HG02571 (cell line): ENCODE measurements around the gene TNFRSF6B.

Experiments
- ATAC-seq: cut with Tn5 transposase; IDR thresholded peaks from one replicate; pipeline ENCODE4 v1.9.1; 2021; ENCODE audit warnings: mild to moderate bottlenecking, moderate library complexity; ENCODE audit not compliant: unreplicated experiment

Gene TNFRSF6B

DNA sequence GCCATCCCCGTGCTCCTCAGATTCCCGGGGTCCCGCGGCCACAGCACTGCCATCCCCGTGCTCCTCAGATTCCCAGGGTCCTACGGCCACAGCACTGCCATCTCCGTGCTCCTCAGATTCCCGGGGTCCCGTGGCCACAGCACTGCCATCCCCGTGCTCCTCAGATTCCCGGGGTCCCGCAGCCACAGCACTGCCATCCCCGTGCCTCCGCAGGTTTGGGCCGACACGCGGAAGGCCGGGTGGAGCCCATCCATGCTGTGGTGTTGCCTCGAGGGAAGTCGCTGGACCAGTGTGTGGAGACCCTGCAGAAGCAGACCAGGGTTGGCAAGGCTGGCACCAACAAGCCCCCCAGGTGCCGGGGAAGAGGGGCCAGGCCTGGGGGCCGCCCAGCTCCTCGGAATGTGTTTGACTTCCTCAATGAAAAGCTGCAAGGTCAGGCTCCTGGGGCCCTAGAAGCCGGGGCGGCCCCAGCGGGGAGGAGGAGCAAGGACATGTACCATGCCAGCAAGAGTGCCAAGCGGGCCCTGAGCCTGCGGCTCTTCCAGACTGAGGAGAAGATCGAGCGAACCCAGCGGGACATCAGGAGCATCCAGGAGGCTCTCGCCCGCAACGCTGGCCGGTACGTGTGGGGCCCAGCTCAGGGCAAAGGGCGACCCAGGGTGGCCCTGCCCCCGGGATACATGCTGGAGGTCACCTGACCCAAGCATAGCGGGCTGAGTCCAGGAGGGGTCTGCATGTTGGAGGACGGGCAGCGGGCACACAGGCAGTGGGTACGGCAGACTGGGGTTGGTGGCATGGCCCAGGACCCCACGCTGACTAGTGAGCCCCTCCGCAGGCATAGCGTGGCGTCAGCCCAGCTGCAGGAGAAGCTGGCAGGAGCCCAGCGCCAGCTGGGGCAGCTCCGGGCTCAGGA, 38.8 kb downstream of the TNFRSF6B start:
- no peak for ATAC-seq

DNA sequence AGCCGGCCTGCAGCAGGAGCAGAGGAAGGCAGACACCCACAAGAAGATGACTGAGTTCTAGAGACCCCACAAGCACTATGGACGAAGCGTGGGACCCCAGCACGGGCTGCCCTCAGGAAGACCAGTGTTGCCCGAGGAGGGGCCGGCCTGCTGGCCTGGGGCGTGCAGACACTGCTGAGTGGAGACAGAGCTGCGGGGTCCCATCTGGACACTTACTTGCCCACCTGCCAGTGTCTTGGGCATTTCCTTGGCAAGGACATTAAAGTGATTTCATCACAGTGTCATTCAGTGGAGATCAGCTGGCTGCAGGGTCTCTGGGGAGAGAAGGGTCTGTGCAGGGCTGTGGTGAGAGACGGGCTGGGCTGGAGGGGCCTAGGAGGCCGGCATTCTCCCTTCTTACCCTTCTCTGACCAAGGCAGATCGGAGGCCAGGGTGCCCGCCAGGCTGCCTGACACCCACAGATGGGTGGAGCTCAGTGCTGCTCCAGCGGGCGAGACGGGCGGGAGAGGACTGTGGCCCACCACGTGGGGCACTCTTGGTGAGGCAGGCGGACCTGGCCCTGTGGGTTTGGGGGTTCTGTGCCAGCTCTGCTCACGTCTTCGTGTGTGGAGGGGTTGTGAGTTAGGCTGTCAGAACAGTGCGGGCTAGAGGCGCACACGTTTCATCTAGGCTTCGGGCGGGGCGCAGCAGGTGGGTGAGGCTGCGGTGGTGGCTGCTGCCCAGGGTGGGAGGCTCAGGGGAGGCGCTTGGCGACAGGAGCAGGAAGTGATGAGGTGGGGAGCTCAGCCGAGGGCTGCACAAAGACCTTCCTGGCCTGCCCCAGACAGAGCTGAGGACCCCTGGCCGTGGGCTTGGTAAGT, 39.6 kb downstream of the TNFRSF6B start, which contains the start of gene LIME1:
TSS of gene LIME1 (plus strand) at position 806 of the 860 bp plus-strand sequence. CDS start 886 bp downstream, outside the sequence.
- no peak for ATAC-seq

DNA sequence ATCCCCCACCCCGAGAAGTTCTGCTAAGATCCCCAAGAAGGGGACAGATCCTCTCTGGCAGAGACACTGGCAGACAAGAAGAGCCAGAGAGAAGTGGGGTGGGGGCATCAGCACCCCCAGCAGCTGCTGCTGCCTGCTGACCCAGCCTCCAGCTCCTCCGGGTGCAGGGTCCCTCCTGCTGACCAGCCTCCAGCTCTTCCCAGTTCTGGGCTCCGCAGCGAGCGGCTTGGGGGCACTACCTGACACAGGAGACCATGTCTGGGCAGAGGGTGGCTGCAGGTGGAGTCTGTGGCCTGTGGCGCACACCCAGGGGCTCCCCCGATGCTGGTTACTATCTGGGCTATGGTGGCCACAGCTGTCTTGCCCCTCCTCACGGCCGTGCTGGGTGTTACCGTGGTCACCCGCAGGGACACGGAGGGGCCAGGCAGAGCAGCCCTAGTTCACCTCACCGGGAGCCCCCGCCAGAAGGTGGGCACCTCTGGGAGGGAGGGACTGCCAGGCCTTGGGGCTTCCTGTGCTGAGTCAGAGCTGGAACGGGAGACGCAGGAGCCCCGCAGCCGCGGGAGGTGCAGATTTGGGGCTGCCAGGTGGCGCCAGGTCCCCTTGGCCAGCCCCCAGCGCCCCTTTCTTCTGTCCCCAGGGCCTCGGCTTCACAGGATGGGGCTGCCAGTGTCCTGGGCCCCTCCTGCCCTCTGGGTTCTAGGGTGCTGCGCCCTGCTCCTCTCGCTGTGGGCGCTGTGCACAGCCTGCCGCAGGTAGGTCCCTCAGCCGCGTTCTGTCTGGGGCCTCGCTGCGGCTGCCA, 40.6 kb downstream of the TNFRSF6B start:
- ATAC-seq = no peak

DNA sequence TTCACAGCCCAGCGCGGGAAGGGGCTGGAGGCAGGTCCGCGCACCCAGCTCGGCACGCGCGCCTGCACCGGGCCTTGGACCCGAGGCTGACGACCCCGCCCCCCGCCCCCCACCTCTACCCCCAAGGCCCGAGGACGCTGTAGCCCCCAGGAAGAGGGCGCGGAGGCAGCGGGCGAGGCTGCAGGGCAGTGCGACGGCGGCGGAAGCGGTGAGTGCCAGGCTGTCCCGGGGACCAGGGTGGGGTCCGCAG, 41.2 kb downstream of the TNFRSF6B start:
- no peak for ATAC-seq

DNA sequence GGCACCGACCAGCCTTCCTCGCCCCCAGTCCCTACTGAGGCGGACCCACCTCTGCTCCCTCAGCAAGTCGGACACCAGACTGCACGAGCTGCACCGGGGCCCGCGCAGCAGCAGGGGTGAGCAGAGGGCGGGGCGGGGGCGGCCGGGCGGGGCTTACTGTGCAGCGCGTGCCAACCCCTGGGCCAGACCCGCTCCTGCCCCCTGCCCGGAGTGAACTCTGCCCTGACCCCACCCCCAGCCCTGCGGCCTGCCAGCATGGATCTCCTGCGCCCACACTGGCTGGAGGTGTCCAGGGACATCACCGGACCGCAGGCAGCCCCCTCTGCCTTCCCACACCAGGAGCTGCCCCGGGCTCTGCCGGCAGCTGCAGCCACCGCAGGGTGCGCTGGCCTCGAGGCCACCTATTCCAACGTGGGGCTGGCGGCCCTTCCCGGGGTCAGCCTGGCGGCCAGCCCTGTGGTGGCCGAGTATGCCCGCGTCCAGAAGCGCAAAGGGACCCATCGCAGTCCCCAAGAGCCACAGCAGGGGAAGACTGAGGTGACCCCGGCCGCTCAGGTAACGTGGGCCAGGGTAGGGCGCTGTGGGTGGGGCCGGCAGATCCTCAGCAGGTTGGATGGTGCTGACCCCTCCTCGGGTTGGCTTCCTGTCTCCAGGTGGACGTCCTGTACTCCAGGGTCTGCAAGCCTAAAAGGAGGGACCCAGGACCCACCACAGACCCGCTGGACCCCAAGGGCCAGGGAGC, 41.7 kb downstream of the TNFRSF6B start:
- ATAC-seq = no peak

DNA sequence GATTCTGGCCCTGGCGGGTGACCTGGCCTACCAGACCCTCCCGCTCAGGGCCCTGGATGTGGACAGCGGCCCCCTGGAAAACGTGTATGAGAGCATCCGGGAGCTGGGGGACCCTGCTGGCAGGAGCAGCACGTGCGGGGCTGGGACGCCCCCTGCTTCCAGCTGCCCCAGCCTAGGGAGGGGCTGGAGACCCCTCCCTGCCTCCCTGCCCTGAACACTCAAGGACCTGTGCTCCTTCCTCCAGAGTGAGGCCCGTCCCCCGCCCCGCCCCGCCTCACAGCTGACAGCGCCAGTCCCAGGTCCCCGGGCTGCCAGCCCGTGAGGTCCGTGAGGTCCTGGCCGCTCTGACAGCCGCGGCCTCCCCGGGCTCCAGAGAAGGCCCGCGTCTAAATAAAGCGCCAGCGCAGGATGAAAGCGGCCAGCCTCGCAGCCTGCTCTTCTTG, 42.3 kb downstream of the TNFRSF6B start:
- no peak for ATAC-seq

DNA sequence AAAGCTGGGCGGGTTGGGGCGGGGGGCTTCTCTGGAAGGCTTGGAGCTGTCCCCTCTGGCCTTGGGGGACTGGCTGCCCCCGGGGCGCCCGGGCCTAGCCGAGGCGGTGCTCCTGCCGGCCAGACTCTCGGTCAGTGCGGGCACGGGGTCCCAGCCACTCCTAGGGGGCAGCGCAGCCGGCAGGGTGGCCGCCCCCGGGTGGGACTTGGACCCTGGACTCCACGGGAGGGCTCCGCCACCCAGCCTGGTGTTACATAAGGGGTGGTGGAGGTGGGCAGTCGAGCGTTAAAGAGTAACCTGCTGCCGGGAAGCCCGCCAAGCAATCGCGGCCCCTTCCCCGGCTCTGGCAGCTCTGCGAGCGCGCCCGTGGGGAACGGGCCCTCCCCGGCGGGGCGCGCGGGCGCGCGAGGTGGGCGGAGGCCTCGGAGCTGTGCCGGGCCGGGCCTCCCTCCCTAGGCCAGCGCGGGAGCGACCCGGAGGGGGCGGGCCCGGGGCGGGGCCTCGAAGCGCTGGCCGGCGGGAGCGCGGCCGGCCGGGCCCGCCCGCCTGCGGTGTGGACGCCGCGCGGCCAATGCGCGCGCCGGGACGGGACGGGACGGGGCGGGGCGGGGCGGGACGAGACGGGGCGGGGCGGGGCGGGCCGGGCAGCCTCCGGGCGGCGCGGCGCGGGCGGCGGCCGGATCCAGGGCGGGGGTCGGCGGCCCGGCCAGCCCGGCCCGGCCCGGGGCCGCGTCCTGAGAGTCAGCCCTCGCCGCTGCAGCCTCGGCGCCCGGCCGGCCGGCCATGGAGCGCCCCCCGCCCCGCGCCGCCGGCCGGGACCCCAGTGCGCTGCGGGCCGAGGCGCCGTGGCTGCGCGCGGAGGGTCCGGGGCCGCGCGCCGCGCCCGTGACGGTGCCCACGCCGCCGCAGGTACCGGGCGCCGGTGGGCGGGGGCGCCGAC, 42.9 kb downstream of the TNFRSF6B start, which contains the start of gene SLC2A4RG:
TSS of gene SLC2A4RG (plus strand) at position 647 of the 940 bp plus-strand sequence. CDS start at position 784, 137 bp downstream.
- ATAC-seq = peak; percentile 53

DNA sequence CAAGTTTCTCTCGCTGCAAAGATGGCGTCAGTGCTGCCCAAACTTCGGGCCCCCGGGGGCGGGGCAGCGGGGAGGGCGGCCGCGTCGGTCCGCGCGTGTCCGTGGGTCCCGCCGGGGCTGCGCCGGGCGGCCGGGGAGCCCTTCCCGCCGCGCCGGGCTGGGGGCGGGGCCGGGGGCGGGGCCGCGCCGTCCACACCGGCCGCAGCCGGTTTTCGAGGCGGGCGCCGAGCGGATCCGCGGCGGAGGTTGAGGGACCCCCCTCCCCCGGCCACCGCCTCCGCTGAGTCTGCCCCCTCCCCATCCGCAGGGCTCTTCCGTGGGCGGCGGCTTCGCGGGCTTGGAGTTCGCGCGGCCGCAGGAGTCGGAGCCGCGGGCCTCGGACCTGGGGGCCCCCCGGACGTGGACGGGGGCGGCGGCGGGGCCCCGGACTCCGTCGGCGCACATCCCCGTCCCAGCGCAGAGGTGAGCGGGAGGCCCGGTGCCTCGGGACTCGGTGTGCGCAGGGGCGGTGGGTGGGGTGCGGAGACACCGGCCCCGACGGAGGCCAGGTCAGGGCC, 43.7 kb downstream of the TNFRSF6B start:
- no peak for ATAC-seq

DNA sequence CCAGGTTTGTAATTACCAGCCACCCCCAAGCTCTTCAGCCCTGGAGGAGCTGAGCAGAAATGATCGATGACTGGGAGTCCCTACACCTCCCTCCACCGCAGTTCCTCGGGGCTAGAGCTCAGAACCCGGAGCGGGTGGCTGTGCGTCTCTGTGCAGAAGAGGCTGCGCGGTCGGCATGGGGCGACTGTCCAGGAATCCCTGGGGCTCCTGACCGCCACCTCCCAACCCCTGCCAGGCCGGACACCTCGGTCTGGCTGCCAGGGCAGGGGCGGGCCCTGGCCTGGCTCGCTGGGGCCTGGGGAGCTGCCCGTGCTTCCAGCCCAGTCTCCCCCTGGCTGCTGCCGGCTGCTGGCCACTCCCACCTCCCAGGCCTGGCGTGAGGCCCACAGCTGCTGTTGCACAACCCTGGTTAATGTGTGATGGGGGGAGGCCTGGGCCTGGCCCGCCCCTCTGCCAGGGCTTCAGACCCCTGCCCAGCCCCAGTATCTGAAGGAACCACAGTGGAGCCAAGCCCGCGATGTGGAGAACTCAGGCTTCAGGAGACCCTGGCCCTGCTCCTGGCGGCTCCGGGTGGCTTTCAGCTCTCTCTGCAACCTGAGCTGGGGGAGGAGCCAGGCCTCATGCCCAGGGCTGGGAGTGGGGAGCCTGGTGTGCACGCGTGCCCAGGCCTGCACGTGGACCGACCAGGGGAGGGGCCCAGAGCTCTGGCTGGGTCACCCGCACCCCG, 44.3 kb downstream of the TNFRSF6B start:
- no peak for ATAC-seq

DNA sequence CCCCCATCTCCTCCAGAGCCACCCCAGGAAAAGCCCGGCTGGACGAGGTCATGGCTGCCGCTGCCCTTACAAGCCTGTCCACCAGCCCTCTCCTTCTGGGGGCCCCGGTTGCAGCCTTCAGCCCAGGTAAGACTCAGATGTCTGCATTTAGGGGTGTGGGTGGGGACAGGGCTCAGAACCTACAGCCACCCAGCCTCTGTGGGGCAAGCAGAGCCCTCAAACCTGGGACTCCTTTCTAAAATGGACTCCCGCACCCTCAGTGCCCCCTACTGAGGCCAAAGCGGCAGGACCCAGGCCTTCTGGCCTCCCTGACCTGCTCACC, 44.9 kb downstream of the TNFRSF6B start:
- no peak for ATAC-seq

DNA sequence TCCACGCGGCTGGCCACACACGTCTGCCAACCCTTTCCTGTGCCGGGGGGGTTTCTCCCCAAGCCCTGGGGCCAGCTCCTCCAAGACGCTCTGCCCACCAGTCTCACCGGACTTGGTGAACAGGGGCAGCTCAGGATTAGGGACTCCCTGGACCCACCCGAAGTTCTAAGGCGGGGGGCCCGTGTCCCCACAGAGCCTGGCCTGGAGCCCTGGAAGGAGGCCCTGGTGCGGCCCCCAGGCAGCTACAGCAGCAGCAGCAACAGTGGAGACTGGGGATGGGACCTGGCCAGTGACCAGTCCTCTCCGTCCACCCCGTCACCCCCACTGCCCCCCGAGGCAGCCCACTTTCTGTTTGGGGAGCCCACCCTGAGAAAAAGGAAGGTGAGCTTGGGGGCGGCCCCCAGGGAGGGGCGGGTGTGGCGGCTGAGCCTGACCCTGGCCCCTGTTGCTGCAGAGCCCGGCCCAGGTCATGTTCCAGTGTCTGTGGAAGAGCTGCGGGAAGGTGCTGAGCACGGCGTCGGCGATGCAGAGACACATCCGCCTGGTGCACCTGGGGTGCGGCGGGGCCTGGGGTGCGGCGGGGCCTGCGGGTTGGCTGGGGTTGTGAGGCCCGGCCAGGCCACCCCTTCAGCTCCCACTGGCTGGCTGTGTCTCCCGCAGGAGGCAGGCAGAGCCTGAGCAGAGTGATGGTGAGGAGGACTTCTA, 45.4 kb downstream of the TNFRSF6B start:
- no peak for ATAC-seq

DNA sequence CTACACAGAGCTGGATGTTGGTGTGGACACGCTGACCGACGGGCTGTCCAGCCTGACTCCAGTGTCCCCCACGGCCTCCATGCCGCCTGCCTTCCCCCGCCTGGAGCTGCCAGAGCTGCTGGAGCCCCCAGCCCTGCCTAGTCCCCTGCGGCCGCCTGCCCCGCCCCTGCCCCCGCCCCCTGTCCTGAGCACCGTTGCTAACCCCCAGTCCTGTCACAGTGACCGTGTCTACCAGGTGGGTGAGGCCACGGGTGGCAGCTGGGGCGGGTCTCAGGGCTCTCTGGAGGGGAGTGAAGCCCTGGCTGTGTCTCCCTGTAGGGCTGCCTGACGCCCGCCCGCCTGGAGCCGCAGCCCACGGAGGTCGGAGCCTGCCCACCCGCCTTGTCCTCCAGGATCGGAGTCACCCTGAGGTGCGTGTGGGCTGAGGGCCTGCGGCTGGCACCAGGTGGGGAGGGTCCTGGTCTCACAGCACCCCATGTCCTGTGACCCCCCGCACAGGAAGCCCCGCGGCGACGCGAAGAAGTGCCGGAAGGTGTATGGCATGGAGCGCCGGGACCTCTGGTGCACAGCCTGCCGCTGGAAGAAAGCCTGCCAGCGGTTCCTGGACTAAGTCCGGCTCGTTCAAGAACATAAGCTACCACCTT, 46.1 kb downstream of the TNFRSF6B start:
- no peak for ATAC-seq

DNA sequence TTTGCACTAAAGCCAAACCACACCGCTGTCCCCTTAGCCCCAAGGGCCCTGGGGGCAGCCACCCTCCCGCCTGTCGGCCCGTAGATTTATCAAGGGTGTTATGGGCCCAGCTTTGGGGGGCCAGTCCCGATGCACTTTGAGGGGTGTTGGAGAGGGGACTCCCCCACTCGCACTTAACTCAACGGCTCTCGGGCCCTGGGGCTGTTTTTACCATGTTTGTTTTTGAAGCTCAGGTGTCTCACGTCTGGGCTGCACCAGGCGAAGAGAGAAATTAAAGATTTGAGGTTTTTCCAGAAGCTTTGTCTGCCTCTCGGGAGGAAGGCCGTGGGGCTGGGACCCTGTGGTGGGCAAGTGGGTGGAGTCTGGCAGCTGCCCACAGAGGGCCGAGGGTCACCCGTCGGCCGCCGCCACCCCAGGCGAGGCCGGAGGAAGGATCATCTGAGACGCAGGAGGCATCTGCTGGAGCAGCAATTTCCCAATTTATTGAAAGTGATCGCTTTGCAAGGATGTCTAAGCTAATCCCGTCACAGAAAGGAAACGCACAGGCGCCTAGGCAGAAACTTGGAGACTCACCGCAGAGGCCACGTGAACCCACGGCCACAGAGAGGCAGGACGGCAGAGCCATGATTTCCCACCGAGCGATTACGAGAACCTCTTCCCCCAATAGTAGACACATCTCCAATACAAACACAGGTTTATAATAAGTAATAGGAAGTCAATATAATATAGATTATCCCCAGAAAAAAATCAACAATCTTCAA, 46.9 kb downstream of the TNFRSF6B start:
- ATAC-seq = no peak

DNA sequence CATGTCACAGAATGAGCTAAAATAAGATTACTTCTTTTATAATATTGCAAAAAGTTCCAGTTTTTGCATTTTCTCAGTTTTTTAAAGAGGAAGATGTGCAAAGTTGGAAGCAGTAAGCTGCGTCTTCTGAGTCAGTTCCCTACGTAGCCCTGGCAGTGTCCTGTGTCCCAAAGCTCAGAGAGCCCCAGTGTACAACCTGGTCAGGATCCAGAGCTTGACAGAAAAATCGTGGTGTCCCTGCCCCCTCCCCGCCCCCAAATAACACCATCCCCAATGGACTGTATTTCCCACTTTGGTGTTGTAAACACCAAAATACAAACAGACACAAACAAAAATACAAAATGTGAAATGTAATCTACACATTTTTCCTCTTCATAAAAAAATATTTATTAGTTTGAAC, 47.7 kb downstream of the TNFRSF6B start:
- ATAC-seq = no peak

DNA sequence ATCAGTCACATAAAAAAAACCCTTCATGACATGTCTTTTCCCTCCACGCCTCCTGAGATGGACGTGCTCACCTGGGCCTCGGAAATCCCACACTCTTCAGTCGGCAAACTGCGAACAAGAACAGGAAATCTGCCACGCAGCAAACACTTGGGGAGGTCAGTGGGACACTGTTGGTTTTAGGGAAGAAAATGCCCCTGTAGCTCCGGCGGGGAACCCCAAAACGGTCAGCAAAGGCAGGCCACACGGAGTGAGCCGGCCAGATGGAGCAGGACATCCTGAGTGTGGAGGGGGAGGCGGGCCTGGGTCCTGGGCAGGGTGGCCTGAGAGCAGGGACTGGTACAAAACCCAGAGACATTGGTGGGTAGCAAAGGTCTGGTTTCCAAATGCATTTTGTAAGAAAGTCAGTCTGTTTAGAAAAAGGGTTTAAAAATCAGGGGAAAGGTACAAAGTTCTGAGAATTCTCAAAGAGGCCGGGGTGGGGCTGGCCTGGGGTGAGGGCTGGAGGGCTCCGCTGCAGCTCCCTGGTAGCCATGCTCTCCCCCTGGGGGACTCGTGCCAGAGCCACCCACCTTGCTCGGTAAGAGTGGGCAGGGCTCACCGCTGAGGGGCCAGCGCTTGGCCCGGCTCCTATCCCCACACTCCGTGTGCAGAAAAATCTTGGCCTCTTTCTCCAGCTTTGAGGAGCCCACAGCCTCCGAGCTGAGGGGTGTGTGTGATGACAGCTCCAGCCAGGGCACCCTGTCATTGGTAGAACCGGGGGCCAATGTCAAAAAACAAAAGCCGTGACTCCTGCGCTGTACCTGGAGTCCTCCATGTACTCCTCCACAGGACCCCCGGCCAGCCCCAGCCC, 48.3 kb downstream of the TNFRSF6B start:
- no peak for ATAC-seq

DNA sequence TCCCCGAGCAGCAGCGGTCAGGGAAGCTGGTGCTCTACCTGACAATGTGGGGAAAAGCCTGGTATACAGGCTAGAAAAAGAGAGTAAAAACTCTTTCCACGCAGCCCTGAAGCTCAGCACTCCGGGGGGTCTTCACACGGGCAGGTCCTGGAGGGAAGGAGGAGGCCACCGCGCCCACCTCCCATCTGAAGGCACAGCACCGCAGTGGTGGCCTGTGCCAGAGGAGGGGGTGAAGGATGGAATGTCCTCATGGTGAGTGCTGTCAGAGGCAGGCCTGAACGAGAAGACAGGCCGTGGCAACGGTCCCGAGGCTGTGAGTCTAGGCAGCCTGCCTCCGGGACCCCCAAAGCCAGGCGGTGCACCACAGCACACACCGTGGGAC, 49.0 kb downstream of the TNFRSF6B start:
- ATAC-seq = no peak
